ENCODE data around the gene ACOT6.
A peak's percentile ranks its signal among the peaks of the same experiment; 100 is the strongest.
"Not testable (repeated sequence)": the region's sequence is repeated elsewhere in the genome, so short reads cannot be mapped to it uniquely, and the experiment has no call there.

The ACOT6 gene

DNA sequence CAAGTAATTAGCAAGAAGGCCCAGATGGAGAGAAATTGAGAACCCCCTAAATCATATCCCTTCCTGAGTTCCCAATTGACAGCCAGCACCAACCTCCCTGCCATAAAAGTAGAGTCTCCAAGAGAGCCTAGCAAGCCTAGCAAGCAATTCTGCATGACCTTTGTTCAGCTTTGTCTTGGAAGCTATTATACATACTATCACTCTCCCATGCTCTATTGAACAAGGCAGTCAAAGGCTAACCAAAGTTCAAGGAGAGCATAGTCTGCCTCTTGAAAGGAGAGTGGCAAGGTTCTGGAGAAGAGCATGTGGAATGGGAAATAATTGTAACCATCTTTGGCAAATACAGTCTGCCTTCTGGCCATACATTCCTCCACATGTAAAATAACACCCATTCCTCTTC is 12.8 kb upstream of the ACOT6 start:
- no peak for DNase-seq

GRCh38 chr14:73602994-73603393 is 9.3 kb upstream of the ACOT6 start:
- DNase-seq = no peak

DNA sequence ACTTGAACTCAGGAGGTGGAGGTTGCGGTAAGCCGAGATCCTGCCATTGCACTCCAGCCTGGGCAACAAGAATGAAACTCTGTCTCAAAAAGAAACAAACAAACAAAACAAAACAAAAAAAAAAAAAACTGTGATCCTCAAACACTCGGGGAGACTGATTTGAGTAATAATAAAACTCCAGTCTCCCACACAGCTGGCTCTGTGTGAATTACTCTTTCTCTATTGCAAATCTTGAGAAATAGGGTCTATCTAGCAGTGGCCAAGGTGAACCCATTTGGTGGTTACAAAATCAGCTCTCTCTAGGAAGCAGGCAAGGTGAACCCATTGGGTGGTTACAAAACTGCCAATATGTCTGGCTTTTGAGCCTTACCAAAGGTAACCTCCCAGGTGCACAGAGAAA is 6.0 kb upstream of the ACOT6 start:
- DNase-seq = no peak

DNA sequence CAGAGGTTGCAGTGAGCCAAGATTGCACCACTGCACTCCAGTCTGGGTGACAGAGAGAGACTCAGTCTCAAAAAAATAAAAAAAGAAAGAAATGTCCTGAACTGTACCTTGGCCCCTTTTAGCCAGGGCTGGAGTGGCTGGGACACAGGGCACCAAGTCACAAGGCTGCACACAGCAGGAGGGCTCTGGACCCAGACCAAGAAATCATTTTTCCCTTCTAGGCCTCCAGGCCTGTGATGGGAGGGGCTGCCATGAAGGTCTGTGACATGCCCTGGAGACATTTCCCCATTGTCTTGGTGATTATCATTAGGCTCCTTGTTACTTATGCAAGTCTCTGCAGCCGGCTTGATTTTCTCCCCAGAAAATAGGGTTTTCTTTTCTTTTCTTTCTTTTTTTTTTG is 5.1 kb upstream of the ACOT6 start:
- DNase-seq = no peak

DNA sequence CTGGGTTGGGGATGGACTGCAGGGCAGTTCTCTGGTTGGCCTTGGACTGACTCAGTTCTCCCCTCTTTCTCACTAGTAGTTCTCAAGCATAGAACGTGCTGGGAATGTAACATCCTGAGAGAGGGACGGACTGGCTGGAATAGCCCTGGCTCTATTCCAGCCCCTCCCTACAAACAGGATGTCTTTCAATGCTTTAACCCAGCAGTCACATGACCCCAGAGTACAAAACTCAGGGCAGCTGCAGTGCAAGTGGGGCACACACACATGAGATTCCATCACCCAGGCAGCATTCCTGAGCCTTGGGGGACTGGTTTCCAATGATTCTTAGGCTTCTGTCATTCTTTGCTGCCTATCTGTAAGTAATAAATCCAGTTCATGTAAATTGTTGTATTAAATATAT is 1.6 kb upstream of the ACOT6 start:
- DNase-seq = peak; percentile 45

DNA sequence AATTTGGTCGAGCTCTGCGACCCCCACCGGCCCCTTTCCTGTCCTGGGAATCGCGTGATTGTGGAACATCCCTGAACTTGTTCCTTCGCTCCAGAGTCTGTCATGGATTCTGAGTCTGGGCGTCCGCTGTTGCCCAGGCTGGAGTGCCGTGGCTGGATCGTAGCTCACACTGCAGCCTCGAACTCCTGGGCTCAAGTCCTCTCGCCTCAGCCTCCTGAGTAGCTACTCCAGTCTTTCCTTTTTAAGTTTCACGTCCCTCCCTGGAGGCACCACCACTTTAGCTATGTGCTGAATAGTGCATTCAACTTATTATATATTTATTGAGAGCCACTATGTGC is 698 bp downstream of the ACOT6 start:
- DNase-seq = no peak

DNA sequence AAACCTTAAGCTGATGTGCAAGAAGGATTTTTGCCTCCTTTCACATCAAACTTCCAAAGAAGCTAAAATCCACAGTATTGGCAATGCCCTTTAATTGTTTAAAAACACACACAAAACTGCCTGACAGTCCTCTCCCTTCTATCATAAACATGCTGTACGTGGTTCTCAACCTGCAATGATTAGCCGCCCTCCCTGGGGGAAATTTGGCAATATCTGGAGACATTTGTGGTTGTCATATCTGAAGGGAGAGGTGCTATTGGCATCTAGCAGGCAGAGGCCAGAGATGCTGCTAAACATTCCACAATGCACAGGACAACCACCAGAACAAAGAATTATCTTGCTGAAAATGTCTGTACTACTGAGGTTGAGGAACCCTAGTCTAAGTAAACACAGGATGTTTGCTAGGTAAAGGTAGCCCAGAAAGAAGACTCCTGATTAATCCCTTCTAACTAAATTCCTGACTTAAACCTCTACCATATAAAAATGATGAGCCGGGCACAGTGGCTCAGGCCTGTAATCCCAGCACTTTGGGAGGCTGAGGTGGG is 1.2 kb downstream of the ACOT6 start:
- no peak for DNase-seq

DNA sequence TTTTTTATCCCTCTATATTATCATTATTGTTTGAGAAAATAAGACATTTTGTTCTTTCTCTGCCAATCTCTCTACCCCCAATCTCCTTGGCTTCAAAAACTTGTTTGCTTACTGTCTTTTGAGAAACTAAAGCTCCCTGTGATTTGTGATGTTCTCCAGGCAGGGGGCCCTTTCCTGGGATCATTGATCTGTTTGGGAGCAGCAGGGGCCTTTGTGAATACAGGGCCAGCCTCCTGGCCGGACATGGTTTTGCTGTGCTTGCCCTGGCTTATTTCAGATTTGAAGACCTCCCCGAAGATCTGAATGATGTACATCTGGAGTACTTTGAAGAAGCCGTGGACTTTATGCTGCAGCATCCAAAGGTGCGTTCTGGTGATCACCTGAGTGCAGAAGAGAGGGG is 4.5 kb downstream of the ACOT6 start:
- no peak for DNase-seq

GRCh38 chr14:73619524-73619923 is 7.2 kb downstream of the ACOT6 start:
- DNase-seq = no peak

GRCh38 chr14:73620268-73620667 is 8.0 kb downstream of the ACOT6 start:
- no peak for DNase-seq

DNA sequence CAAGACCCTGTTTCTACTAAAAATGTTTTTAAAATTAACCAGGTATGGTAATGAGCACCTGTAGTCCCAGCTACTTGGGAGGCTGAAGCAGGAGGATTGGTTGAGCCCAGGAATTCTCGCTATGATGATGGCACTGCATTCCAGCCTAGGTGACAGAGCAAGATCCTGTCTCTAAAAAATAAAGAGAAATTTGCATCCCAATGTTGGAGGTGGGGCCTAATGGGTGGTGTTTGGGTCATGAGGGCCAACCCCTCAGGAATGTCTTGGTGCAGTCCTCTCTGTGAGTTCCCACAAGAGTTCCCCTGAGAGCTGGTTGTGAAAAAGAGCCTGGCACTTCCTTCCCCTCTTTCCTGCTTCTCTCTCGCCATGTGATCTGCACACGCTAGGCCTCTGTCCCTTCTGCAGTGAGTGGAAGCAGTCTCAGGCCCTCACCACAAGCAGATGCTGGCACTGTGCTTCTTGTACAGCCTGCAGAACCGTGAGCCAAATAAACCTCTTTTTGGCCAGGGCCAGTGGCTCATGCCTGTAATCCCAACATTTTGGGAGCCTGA is 11.3 kb downstream of the ACOT6 start:
- DNase-seq = no peak

DNA sequence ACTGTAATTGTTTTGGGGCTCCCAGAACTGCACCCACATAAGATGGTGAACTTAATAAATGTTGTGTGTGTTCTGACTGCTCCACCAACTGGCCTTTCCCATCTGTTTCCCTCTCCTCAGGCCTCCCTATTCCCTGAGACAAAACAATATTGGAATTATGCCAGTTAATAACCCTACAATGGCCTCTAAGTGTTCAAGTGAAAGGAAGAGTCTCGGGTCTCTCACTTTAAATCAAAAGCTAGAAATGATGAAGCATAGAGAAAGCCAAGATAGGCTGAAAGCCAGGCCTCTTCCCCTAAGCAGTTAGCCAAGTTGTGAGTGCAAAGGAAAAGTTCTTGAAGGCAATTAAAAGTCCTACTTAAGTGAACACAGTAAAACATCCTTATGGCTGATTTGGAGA is 13.4 kb downstream of the ACOT6 start:
- no peak for DNase-seq

- DNase-seq = no peak
Measured at GRCh38 chr14:73627151-73627558, 14.8 kb downstream of the ACOT6 start.

GRCh38 chr14:73630009-73630780 is 17.9 kb downstream of the ACOT6 start:
- DNase-seq = no peak

DNA sequence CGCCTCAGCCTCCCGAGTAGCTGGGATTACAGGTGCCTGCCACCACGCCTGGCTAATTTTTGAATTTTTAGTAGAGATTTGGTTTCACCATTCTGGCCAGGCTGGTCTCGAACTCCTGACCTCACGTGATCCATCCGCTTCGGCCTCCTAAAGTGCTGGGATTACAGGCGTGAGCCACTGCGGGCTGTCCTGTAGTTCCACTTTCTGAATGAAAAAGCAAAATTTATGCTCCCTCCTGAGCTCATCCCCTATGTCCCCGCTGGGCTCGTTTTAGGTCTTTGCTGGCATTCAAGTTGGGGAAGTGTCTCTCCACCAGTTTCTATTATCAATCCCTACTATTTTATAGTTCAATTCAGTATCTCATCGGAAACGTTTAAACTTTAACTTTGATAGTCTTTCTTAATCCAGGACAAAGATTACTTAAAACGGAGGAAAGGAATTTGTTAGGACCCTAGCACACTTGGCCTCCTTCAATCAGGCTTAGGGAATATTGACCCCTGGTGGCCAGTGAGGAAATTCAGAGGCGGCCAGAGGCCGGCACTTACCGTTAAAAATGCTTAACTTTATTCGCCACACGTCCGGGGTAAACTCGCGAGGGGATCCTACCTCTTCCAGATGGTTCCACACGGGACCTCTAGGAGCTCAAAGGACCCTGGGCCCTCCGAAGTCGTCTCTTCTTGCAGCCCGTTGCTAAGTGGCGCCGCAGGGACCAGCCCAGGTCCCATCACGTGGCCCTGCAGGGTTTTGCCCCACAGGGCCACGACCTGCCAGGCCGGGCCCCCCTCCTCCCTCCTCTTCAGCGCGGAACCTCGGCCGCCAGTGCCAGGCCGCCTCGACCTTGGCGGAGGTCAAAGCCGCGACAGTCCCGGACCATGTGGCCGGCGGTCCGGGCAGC is 21.0 kb downstream of the ACOT6 start:
- DNase-seq = peak; percentile 71

- DNase-seq = no peak
Measured at GRCh38 chr14:73634011-73634833, 21.9 kb downstream of the ACOT6 start.

DNA sequence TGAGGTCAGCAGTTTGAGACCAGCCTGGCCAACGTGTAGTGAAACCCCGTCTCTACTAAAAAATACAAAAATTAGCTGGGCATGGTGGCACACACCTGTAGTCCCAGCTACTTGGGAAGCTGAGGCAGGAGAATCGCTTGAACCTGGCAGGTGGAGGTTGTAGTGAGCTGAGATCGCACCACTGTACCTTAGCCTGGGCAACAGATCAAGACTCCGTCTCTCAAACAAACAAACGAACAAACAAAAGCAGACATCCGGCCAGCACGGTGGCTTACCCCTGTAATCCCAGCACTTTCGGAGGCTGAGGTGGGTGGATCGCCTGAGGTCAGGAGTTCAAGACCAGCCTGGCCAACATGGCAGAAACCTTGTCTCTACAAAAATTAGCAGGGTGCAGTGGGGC is 24.0 kb downstream of the ACOT6 start:
- DNase-seq = not testable (repeated sequence)

GRCh38 chr14:73637830-73638229 is 25.5 kb downstream of the ACOT6 start:
- DNase-seq = no peak

GRCh38 chr14:73640796-73641365 is 28.6 kb downstream of the ACOT6 start:
- DNase-seq = no peak

DNA sequence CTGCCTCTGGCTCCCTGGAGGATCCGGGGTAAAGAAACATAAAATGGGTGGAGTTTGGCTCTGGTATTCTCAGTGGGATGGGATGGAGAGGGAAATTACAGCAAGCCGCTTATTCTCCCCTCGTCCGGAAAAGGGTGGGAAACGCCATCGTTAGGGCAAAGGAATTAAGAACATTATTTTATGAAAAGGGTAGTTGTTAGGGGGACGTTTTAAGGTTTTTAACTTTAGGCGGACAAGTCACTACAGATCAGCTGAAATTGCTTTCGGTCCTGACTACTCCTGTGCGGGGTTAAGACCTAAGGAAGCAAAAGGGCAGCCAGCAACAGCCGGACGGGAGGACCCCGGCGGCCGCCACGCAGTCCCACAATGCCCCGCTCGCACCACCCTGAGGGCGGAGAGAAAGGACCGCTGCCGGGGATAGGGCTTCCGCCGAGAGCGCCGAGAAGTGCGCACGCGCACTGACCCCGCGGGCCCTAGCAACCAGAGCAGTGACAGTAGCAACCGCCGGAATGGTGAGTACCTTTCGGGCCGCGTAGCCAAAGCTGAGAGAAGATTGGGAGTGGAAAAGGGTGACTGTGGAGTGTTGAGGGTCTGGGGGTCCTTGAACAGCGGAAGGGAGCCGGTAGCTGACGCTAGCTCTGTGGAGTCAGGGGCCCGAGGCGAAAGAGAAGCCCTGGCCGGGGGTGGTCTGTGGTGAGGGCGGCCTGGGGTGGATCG is 32.4 kb downstream of the ACOT6 start, which contains the start of gene DNAL1:
Gene DNAL1 (plus strand): TSS at position 456 of the 717 bp plus-strand sequence. CDS start 54 bp downstream, at position 510.
- peak; percentile 93 for DNase-seq

DNA sequence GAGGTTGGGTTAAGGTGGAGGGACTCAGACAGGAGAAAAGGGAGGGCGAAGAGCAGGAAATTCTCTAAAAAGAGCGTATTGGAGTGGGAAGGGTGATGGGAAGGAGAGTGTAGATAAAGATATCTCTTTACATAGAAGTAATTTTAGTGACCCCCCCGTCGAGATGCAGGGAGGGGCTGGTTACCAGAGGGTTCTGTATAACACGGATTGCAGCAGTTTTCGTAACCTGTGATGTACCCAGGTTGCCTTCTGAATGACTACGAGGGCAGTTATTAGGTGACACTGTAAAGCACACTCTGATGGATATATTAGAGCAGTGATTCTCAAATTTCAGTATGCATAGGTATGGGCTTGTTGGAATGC is 32.9 kb downstream of the ACOT6 start:
- DNase-seq = no peak
